HEK293 (cell line): Measurements from ENCODE around the gene FHIT.

ENCODE experiments used
- CTCF ChIA-PET: fragments of 350-600 bp; formaldehyde crosslinking; extraction: SDS; loops from one replicate; lab custom pipeline; 2021; ENCODE audit warnings: antibody characterized with exemption; lab: Yijun Ruan, JAX
- POLR2A ChIA-PET: fragments of 300-600 bp; formaldehyde crosslinking; extraction: SDS; loops from one replicate; lab custom pipeline; 2020; ENCODE audit warnings: antibody characterized with exemption, inconsistent platforms; lab: Yijun Ruan, JAX
- H3K27ac ChIP-seq: fragments of 200-500 bp; sonication (Bioruptor generic); 2 replicates; pipeline ENCODE4 v1.5.1; 2014; ENCODE audit warnings: low read depth, low read length, control low read depth, inconsistent platforms; ENCODE audit errors: extremely low read depth
- H3K36me3 ChIP-seq, 2 experiments: fragments of 200-500 bp in 1 of 2; sonication (Bioruptor generic) in 1 of 2; 1 replicate in 1 of 2; 2 replicates in 1 of 2; pipeline ENCODE4 v1.5.1; 2014 to 2017; ENCODE audit warnings: inconsistent platforms in 2 of 2, low read length in 2 of 2; ENCODE audit not compliant: control insufficient read depth in 2 of 2, insufficient read depth in 1 of 2
- H3K4me1 ChIP-seq: fragments of 200-500 bp; sonication (Bioruptor generic); 2 replicates; pipeline ENCODE4 v1.5.1; 2014; ENCODE audit warnings: mild to moderate bottlenecking, low read length, inconsistent platforms; ENCODE audit not compliant: control insufficient read depth, insufficient read depth
- H3K4me3 ChIP-seq: 2 replicates; pipeline ENCODE4 v1.5.1; 2011; ENCODE audit warnings: low read depth, mild to moderate bottlenecking, control low read depth, low read length, moderate library complexity
- H3K9me3 ChIP-seq: fragments of 200-500 bp; sonication (Bioruptor generic); 2 replicates; pipeline ENCODE4 v1.5.1; 2014; ENCODE audit warnings: low read depth, low read length, inconsistent platforms; ENCODE audit not compliant: control insufficient read depth, insufficient read depth
- KLF10 ChIP-seq: fragments of 450-650 bp; IDR thresholded peaks from 2 replicates; pipeline ENCODE4 v1.5.1; 2018; ENCODE audit warnings: missing biosample characterization, mild to moderate bottlenecking, missing genetic modification characterization
- MYNN ChIP-seq: fragments of 450-650 bp; formaldehyde crosslinking; IDR thresholded peaks from 2 replicates; pipeline ENCODE4 v1.5.1; 2016; ENCODE audit warnings: missing biosample characterization, missing genetic modification characterization, borderline replicate concordance
- MZF1 ChIP-seq: fragments of 450-650 bp; formaldehyde crosslinking; IDR thresholded peaks from 2 replicates; pipeline ENCODE4 v1.5.1; 2017; ENCODE audit warnings: missing biosample characterization, missing genetic modification characterization, borderline replicate concordance
- ZBTB48 ChIP-seq: fragments of 450-650 bp; formaldehyde crosslinking; IDR thresholded peaks from 2 replicates; pipeline ENCODE4 v1.5.1; 2016; ENCODE audit warnings: missing biosample characterization, missing genetic modification characterization
- ZBTB7A ChIP-seq: fragments of 450-650 bp; formaldehyde crosslinking; IDR thresholded peaks from 2 replicates; pipeline ENCODE4 v1.5.1; 2016; ENCODE audit warnings: low read depth, missing biosample characterization, missing genetic modification characterization
- ZNF155 ChIP-seq: fragments of 450-650 bp; formaldehyde crosslinking; IDR thresholded peaks from 2 replicates; pipeline ENCODE4 v1.5.1; 2016; ENCODE audit warnings: missing biosample characterization, missing genetic modification characterization
- ZNF350 ChIP-seq: fragments of 450-650 bp; formaldehyde crosslinking; IDR thresholded peaks from 2 replicates; pipeline ENCODE4 v1.5.0; 2017; ENCODE audit warnings: missing biosample characterization, mild to moderate bottlenecking, missing genetic modification characterization
- ZNF530 ChIP-seq: fragments of 450-650 bp; formaldehyde crosslinking; IDR thresholded peaks from 2 replicates; pipeline ENCODE4 v1.5.1; 2016; ENCODE audit warnings: low read depth, missing biosample characterization, missing genetic modification characterization
- ZNF654 ChIP-seq: fragments of 450-650 bp; formaldehyde crosslinking; IDR thresholded peaks from 2 replicates; pipeline ENCODE4 v1.5.1; 2016; ENCODE audit warnings: low read depth, missing biosample characterization, missing genetic modification characterization
- ZNF664 ChIP-seq: fragments of 450-650 bp; formaldehyde crosslinking; IDR thresholded peaks from 2 replicates; pipeline ENCODE4 v1.5.1; 2016; ENCODE audit warnings: missing biosample characterization, missing genetic modification characterization
- ZNF792 ChIP-seq: fragments of 450-650 bp; formaldehyde crosslinking; IDR thresholded peaks from 2 replicates; pipeline ENCODE4 v1.5.1; 2016; ENCODE audit warnings: missing biosample characterization, missing genetic modification characterization
- ZSCAN23 ChIP-seq: fragments of 450-650 bp; formaldehyde crosslinking; IDR thresholded peaks from 2 replicates; pipeline ENCODE4 v1.5.1; 2016; ENCODE audit warnings: missing biosample characterization, missing genetic modification characterization
- TF ChIP-seq, protein P1 (sequence below): fragments of 450-650 bp; formaldehyde crosslinking; IDR thresholded peaks from 2 replicates; pipeline ENCODE4 v1.5.1; 2016; ENCODE audit warnings: missing biosample characterization, missing genetic modification characterization
- TF ChIP-seq, protein P2 (sequence below): fragments of 450-650 bp; formaldehyde crosslinking; IDR thresholded peaks from 2 replicates; pipeline ENCODE4 v1.5.1; 2016; ENCODE audit warnings: missing biosample characterization, missing genetic modification characterization
- TF ChIP-seq, protein P3 (sequence below): fragments of 450-650 bp; formaldehyde crosslinking; IDR thresholded peaks from 2 replicates; pipeline ENCODE4 v1.5.1; 2016; ENCODE audit warnings: missing biosample characterization, missing genetic modification characterization
- TF ChIP-seq, protein P4 (sequence below): fragments of 450-650 bp; formaldehyde crosslinking; IDR thresholded peaks from 2 replicates; pipeline ENCODE4 v1.5.1; 2016; ENCODE audit warnings: missing biosample characterization, missing genetic modification characterization
- TF ChIP-seq, protein P5 (sequence below): fragments of 450-650 bp; formaldehyde crosslinking; IDR thresholded peaks from 2 replicates; pipeline ENCODE4 v1.5.1; 2017; ENCODE audit warnings: missing biosample characterization, missing genetic modification characterization
- TF ChIP-seq, protein P6 (sequence below): fragments of 450-650 bp; formaldehyde crosslinking; IDR thresholded peaks from 2 replicates; pipeline ENCODE4 v1.5.1; 2017; ENCODE audit warnings: missing biosample characterization, missing genetic modification characterization
- TF ChIP-seq, protein P7 (sequence below): fragments of 450-650 bp; formaldehyde crosslinking; IDR thresholded peaks from 2 replicates; pipeline ENCODE4 v1.5.1; 2016; ENCODE audit warnings: missing biosample characterization, missing genetic modification characterization

The FHIT gene

DNA sequence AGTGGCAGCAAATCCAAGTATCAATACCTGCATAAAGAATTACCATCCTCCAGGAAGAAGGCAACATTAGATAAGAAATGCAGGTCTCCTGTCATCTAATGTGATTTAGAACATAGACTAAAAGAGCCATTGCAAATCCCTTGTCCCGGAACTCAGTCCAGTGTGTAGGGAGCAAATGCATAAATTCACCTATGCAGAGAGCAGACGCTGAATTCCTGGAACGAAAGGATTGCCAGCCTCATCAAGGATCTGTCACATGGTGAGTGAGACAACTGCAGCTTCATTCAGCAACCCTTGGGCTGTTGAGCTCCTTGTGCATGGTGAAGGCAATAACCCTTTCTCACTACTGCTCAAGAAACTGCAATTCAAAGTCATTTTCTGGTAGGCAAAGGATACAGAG, 1504.7 kb downstream of the FHIT start:
- ChIA-PET POLR2A (no interaction called here), CTCF (no interaction called here)
- Histone ChIP-seq H3K36me3 (no peaks in the 10 kb centered on the region), H3K9me3 (no peaks in the 10 kb centered on the region), H3K27ac (no peak overlapping the region), H3K4me1 (no peaks in the 10 kb centered on the region), H3K4me3 (no peak overlapping the region)
- TF ChIP-seq ZSCAN23 (tag by site-specific recombination) (no peak), ZNF654 (tag by site-specific recombination) (no peak), ZBTB48 (tag by site-specific recombination) (no peak), ZBTB7A (tag by site-specific recombination) (no peak), KLF10 (no peak), ZNF350 (no peak), ZNF155 (no peak), ZNF530 (no peak)
- TF ChIP-seq, protein P1, sequence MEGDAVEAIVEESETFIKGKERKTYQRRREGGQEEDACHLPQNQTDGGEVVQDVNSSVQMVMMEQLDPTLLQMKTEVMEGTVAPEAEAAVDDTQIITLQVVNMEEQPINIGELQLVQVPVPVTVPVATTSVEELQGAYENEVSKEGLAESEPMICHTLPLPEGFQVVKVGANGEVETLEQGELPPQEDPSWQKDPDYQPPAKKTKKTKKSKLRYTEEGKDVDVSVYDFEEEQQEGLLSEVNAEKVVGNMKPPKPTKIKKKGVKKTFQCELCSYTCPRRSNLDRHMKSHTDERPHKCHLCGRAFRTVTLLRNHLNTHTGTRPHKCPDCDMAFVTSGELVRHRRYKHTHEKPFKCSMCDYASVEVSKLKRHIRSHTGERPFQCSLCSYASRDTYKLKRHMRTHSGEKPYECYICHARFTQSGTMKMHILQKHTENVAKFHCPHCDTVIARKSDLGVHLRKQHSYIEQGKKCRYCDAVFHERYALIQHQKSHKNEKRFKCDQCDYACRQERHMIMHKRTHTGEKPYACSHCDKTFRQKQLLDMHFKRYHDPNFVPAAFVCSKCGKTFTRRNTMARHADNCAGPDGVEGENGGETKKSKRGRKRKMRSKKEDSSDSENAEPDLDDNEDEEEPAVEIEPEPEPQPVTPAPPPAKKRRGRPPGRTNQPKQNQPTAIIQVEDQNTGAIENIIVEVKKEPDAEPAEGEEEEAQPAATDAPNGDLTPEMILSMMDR: no peak
- TF ChIP-seq, protein P2, sequence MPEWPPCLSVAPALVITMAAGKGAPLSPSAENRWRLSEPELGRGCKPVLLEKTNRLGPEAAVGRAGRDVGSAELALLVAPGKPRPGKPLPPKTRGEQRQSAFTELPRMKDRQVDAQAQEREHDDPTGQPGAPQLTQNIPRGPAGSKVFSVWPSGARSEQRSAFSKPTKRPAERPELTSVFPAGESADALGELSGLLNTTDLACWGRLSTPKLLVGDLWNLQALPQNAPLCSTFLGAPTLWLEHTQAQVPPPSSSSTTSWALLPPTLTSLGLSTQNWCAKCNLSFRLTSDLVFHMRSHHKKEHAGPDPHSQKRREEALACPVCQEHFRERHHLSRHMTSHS: no peak

DNA sequence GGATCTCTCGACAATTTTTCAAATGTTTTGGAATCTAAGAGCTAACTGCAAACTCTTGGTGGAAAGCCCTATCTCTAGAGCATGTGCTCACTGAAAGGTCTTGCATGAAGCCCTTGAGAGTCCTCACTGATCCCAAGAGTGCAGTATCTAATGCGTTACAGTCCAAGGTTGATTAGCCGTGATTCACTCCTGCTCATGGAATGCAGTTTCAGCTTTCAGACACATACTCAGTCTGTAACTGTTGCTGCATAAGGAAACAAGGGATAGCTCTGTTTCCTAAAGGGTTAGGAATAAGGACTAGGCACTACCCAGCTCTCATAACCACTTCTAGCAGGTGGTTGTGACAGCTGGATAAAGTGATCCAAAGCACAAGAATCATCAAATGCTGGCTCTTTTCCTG, 1514.0 kb downstream of the FHIT start:
- CTCF ChIA-PET: interaction anchor here (1.0 to 1.5 kb wide), 2 partner anchors 130 to 151 kb away, joined by 3 to 4 read pairs; no protein-coding TSS in a partner anchor
- H3K36me3 ChIP-seq: no peaks in the 10 kb centered on the region
- TF ChIP-seq MZF1 (tag by site-specific recombination) (no peak), MYNN (no peak), ZNF155 (no peak)
- TF ChIP-seq, protein P3, sequence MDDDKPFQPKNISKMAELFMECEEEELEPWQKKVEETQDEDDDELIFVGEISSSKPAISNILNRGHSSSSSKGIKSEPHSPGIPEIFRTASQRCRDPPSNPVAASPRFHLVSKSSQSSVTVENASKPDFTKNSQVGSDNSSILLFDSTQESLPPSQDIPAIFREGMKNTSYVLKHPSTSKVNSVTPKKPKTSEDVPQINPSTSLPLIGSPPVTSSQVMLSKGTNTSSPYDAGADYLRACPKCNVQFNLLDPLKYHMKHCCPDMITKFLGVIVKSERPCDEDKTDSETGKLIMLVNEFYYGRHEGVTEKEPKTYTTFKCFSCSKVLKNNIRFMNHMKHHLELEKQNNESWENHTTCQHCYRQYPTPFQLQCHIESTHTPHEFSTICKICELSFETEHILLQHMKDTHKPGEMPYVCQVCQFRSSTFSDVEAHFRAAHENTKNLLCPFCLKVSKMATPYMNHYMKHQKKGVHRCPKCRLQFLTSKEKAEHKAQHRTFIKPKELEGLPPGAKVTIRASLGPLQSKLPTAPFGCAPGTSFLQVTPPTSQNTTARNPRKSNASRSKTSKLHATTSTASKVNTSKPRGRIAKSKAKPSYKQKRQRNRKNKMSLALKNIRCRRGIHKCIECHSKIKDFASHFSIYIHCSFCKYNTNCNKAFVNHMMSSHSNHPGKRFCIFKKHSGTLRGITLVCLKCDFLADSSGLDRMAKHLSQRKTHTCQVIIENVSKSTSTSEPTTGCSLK (tag by site-specific recombination): no peak
- TF ChIP-seq, protein P4, sequence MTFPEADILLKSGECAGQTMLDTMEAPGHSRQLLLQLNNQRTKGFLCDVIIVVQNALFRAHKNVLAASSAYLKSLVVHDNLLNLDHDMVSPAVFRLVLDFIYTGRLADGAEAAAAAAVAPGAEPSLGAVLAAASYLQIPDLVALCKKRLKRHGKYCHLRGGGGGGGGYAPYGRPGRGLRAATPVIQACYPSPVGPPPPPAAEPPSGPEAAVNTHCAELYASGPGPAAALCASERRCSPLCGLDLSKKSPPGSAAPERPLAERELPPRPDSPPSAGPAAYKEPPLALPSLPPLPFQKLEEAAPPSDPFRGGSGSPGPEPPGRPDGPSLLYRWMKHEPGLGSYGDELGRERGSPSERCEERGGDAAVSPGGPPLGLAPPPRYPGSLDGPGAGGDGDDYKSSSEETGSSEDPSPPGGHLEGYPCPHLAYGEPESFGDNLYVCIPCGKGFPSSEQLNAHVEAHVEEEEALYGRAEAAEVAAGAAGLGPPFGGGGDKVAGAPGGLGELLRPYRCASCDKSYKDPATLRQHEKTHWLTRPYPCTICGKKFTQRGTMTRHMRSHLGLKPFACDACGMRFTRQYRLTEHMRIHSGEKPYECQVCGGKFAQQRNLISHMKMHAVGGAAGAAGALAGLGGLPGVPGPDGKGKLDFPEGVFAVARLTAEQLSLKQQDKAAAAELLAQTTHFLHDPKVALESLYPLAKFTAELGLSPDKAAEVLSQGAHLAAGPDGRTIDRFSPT: no peak
- TF ChIP-seq, all 188 proteins: peak for 0

DNA sequence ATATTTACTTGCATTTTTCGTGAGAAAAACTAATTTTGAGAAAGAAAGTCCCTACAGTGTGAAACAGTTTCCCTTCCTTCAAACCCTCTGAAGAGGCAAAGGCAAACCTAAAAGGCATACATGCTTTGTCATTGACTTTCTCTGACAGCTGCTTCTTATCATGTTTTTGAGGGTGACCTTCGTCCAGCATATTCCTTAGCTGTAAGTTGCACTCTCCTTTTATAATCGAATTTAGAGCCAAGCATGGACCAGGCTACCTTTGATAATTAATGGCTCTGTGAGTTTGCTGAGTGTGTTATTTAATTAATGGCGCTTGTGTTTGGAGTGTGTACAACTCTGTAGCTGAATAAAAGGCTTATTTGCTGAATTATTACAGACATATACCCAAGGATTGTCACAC, 1517.2 kb downstream of the FHIT start:
- H3K4me1 ChIP-seq: no peaks in the 10 kb centered on the region
- POLR2A ChIA-PET: no interaction called here
- TF ChIP-seq, protein P5, sequence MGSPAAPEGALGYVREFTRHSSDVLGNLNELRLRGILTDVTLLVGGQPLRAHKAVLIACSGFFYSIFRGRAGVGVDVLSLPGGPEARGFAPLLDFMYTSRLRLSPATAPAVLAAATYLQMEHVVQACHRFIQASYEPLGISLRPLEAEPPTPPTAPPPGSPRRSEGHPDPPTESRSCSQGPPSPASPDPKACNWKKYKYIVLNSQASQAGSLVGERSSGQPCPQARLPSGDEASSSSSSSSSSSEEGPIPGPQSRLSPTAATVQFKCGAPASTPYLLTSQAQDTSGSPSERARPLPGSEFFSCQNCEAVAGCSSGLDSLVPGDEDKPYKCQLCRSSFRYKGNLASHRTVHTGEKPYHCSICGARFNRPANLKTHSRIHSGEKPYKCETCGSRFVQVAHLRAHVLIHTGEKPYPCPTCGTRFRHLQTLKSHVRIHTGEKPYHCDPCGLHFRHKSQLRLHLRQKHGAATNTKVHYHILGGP (tag by site-specific recombination): no peak
- TF ChIP-seq ZNF664 (tag by site-specific recombination) (no peak), ZNF792 (tag by site-specific recombination) (no peak)
- TF ChIP-seq, protein P6, sequence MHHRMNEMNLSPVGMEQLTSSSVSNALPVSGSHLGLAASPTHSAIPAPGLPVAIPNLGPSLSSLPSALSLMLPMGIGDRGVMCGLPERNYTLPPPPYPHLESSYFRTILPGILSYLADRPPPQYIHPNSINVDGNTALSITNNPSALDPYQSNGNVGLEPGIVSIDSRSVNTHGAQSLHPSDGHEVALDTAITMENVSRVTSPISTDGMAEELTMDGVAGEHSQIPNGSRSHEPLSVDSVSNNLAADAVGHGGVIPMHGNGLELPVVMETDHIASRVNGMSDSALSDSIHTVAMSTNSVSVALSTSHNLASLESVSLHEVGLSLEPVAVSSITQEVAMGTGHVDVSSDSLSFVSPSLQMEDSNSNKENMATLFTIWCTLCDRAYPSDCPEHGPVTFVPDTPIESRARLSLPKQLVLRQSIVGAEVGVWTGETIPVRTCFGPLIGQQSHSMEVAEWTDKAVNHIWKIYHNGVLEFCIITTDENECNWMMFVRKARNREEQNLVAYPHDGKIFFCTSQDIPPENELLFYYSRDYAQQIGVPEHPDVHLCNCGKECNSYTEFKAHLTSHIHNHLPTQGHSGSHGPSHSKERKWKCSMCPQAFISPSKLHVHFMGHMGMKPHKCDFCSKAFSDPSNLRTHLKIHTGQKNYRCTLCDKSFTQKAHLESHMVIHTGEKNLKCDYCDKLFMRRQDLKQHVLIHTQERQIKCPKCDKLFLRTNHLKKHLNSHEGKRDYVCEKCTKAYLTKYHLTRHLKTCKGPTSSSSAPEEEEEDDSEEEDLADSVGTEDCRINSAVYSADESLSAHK: no peak
- TF ChIP-seq, protein P7, sequence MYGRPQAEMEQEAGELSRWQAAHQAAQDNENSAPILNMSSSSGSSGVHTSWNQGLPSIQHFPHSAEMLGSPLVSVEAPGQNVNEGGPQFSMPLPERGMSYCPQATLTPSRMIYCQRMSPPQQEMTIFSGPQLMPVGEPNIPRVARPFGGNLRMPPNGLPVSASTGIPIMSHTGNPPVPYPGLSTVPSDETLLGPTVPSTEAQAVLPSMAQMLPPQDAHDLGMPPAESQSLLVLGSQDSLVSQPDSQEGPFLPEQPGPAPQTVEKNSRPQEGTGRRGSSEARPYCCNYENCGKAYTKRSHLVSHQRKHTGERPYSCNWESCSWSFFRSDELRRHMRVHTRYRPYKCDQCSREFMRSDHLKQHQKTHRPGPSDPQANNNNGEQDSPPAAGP (tag by site-specific recombination): no peak
- no peaks in the 10 kb centered on the region for H3K36me3 ChIP-seq
- no peak overlapping the region for H3K4me3 ChIP-seq
- no peaks in the 10 kb centered on the region for H3K9me3 ChIP-seq
- CTCF ChIA-PET: no interaction called here
- no peak overlapping the region for H3K27ac ChIP-seq

More for the DNA sequence above, 1514.0 kb downstream of the FHIT start:
- POLR2A ChIA-PET: no interaction called here
- Histone ChIP-seq H3K4me3 (no peak overlapping the region), H3K27ac (no peak overlapping the region), H3K9me3 (no peaks in the 10 kb centered on the region), H3K4me1 (no peaks in the 10 kb centered on the region)
